ENCODE results near the gene GPR137.

GPR137 gene

GRCh38 chr11:64287676-64288352, 2.2 kb downstream of the GPR137 start (continued):
- TF ChIP-seq PATZ1 (tag by site-specific recombination; IDR thresholded peaks at IDR 0.05) = no peak
- no peak for TF ChIP-seq ZNF324 (tag by site-specific recombination; IDR thresholded peaks at IDR 0.05)
- no peak for TF ChIP-seq ZFP37 (tag by site-specific recombination; IDR thresholded peaks at IDR 0.05)
- TF ChIP-seq ZNF529 (tag by site-specific recombination; IDR thresholded peaks at IDR 0.05; ENCODE audit: insufficient replicate concordance) = no peak
- TF ChIP-seq BCL11B (tag by site-specific recombination; IDR thresholded peaks at IDR 0.05; ENCODE audit: low read depth) = no peak
- no peak for TF ChIP-seq ZNF610 (tag by site-specific recombination; IDR thresholded peaks at IDR 0.05; ENCODE audit: borderline replicate concordance)
- TF ChIP-seq BCL11A (tag by site-specific recombination; IDR thresholded peaks at IDR 0.05; ENCODE audit: low read depth) = no peak
- no peak for TF ChIP-seq MEIS1 (CRISPR knock-in tag; IDR thresholded peaks at IDR 0.05; ENCODE audit: borderline replicate concordance)
- no peak for TF ChIP-seq ZBTB11 (tag by site-specific recombination; conservative IDR thresholded peaks at IDR 0.05; ENCODE audit: low read depth)
- TF ChIP-seq ZNF133 (tag by site-specific recombination; IDR thresholded peaks at IDR 0.05) = no peak
- no peak for TF ChIP-seq ZBTB21 (tag by site-specific recombination; IDR thresholded peaks at IDR 0.05)
- no peak for TF ChIP-seq ZNF2 (tag by site-specific recombination; IDR thresholded peaks at IDR 0.05)

GRCh38 chr11:64288353-64288750, 2.7 kb downstream of the GPR137 start:
- H3K36me3 ChIP-seq (ENCODE audit: control insufficient read depth in 2 of 2, insufficient read depth in 1 of 2, low read length in 2 of 2) = peaks cover 0 to 25% of the 10 kb centered on the region in 2 experiments; a peak in 1 of 3 replicates
- CTCF ChIA-PET = interaction anchor here (1.2 to 1.6 kb wide), 2 partner anchors 8 to 17 kb away, joined by 3 to 7 read pairs; no protein-coding TSS in a partner anchor
- TF ChIP-seq MEIS1 (CRISPR knock-in tag; IDR thresholded peaks at IDR 0.05; ENCODE audit: borderline replicate concordance) (no peak), ELK4 (IDR thresholded peaks at IDR 0.05; ENCODE audit: borderline replicate concordance, low read depth, low read length) (no peak)
- POLR2A ChIA-PET = interaction anchor here (0.6 kb wide), 1 partner anchor 17 kb away, joined by 3 read pairs; no protein-coding TSS in a partner anchor
- H3K4me3 ChIP-seq (ENCODE audit: low read depth, low read length) = no peak overlapping the region
- no peaks in the 10 kb centered on the region for H3K9me3 ChIP-seq (ENCODE audit: control insufficient read depth, insufficient read depth, low read depth, low read length)
- H3K4me1 ChIP-seq (ENCODE audit: control insufficient read depth, insufficient read depth, low read length) = no peaks in the 10 kb centered on the region; the same call in 1 of the 2 replicates
- no peak overlapping the region for H3K27ac ChIP-seq (ENCODE audit: extremely low read depth, low read depth, low read length)

- no peak overlapping the region for H3K27ac ChIP-seq (ENCODE audit: extremely low read depth, low read depth, low read length)
- no peaks in the 10 kb centered on the region; the same call in 1 of the 2 replicates for H3K4me1 ChIP-seq (ENCODE audit: control insufficient read depth, insufficient read depth, low read length)
- H3K4me3 ChIP-seq (ENCODE audit: low read depth, low read length) = no peak overlapping the region
- peak; percentile 12; the same call in 1 of the 2 replicates for TF ChIP-seq HIC1 (tag by site-specific recombination; IDR thresholded peaks at IDR 0.05)
- no peak for TF ChIP-seq ZNF558 (tag by site-specific recombination; IDR thresholded peaks at IDR 0.05)
- no peaks in the 10 kb centered on the region for H3K9me3 ChIP-seq (ENCODE audit: control insufficient read depth, insufficient read depth, low read depth, low read length)
- ChIA-PET POLR2A (interaction anchor here (0.6 to 1.0 kb wide), 3 partner anchors 14 to 85 kb away, joined by 3 read pairs; no protein-coding TSS in a partner anchor), CTCF (interaction anchor here (0.6 to 1.7 kb wide), 6 partner anchors 8 to 66 kb away, joined by 3 to 11 read pairs (median 6); no protein-coding TSS in a partner anchor)
- H3K36me3 ChIP-seq (ENCODE audit: control insufficient read depth in 2 of 2, insufficient read depth in 1 of 2, low read length in 2 of 2) = peaks cover 0 to 24% of the 10 kb centered on the region in 2 experiments; a peak in 1 of 3 replicates
These were observed 3.4 kb downstream of the GPR137 start for GRCh38 chr11:64289002-64289564.
